Keratinocyte (primary cell): ENCODE data around the gene GRIA4. TPM values are rescaled to one million over a fixed set of nuclear protein-coding genes. Genes with fewer than 3 reads are reported as not detected.

Source experiments
- DNase-seq: peaks from one replicate; pipeline ENCODE4 v3.0.0-alpha.2; 2011; ENCODE audit warnings: low read depth, missing footprints, low spot score
- FAIRE-seq: peaks from 2 replicates; lab custom pipeline; 2011; peaks lifted over from hg19 to GRCh38; lab: Jason Lieb, UNC
- H2AFZ ChIP-seq: 2 replicates; pipeline ENCODE4 v1.6.0; 2012; ENCODE audit warnings: low read length, control low read depth, inconsistent platforms; ENCODE audit not compliant: control insufficient read depth
- H3K27ac ChIP-seq: 2 replicates; pipeline ENCODE4 v1.5.1; 2011; ENCODE audit warnings: low read length; ENCODE audit not compliant: control insufficient read depth, insufficient read depth
- H3K27me3 ChIP-seq: 3 replicates; pipeline ENCODE4 v1.6.0; 2011; ENCODE audit warnings: low read length; ENCODE audit not compliant: control insufficient read depth, insufficient read depth; ENCODE audit errors: extremely low read depth
- H3K36me3 ChIP-seq, 2 experiments: 2 replicates in 1 of 2; 3 replicates in 1 of 2; pipeline ENCODE4 v1.5.1; 2011; ENCODE audit warnings: low read length in 2 of 2, mild to moderate bottlenecking in 1 of 2; ENCODE audit not compliant: control insufficient read depth in 2 of 2, insufficient read depth in 2 of 2; ENCODE audit errors: extremely low read depth in 1 of 2
- H3K4me1 ChIP-seq: 3 replicates; pipeline ENCODE4 v1.5.1; 2011; ENCODE audit warnings: low read length; ENCODE audit not compliant: control insufficient read depth, insufficient read depth; ENCODE audit errors: extremely low read depth
- H3K4me2 ChIP-seq: 3 replicates; pipeline ENCODE4 v1.6.0; 2011; ENCODE audit warnings: low read depth, low read length; ENCODE audit not compliant: control insufficient read depth, insufficient read depth; ENCODE audit errors: extremely low read depth
- H3K4me3 ChIP-seq, 3 experiments: fragments of 200-600 bp in 1 of 3; sonication (generic) in 1 of 3; 2 replicates in 2 of 3; 3 replicates in 1 of 3; pipeline ENCODE4 v1.5.1; 2011 to 2016; ENCODE audit warnings: low read length in 3 of 3, mild to moderate bottlenecking in 3 of 3, control low read depth in 2 of 3, inconsistent platforms in 1 of 3, low read depth in 1 of 3, mixed read lengths in 1 of 3, mixed run types in 1 of 3, moderate library complexity in 1 of 3; ENCODE audit not compliant: control insufficient read depth in 2 of 3, insufficient read depth in 2 of 3; ENCODE audit errors: extremely low read depth in 1 of 3
- H3K79me2 ChIP-seq: 2 replicates; pipeline ENCODE4 v1.6.0; 2012; ENCODE audit warnings: low read length; ENCODE audit not compliant: control insufficient read depth, insufficient read depth
- H3K9ac ChIP-seq: 3 replicates; pipeline ENCODE4 v1.6.0; 2011; ENCODE audit warnings: low read length; ENCODE audit not compliant: control insufficient read depth, insufficient read depth; ENCODE audit errors: extremely low read depth
- H3K9me1 ChIP-seq: 3 replicates; pipeline ENCODE4 v1.6.0; 2011; ENCODE audit warnings: low read length; ENCODE audit not compliant: control insufficient read depth, insufficient read depth; ENCODE audit errors: extremely low read depth
- H3K9me3 ChIP-seq: 2 replicates; pipeline ENCODE4 v1.5.1; 2012; ENCODE audit warnings: low read depth, low read length; ENCODE audit not compliant: control insufficient read depth
- H4K20me1 ChIP-seq: 3 replicates; pipeline ENCODE4 v1.6.0; 2011; ENCODE audit warnings: low read length; ENCODE audit not compliant: control insufficient read depth, insufficient read depth; ENCODE audit errors: extremely low read depth
- CTCF ChIP-seq, 3 experiments: IDR thresholded peaks in 1 of 3; conservative IDR thresholded peaks in 1 of 3; optimal IDR thresholded peaks in 1 of 3; 2 replicates in 2 of 3; 3 replicates in 1 of 3; pipeline versions ENCODE3 to v1.5.1; 2011; ENCODE audit warnings: low read length in 3 of 3, mild to moderate bottlenecking in 3 of 3, moderate library complexity in 2 of 3, control low read depth in 1 of 3, inconsistent platforms in 1 of 3; ENCODE audit not compliant: insufficient read depth in 2 of 3; ENCODE audit errors: extremely low read depth in 1 of 3
- EZH2 ChIP-seq: IDR thresholded peaks from one replicate; pipeline ENCODE4 v1.6.1; 2012; ENCODE audit warnings: inconsistent platforms, mild to moderate bottlenecking, low read length, moderate library complexity
- dilution Hi-C: fragments of 300-500 bp; cut with MboI; formaldehyde crosslinking; loops from one replicate; pipeline ENCODE4 v1.7.0; 2020; ENCODE audit warnings: low sequenced_read_pairs; ENCODE audit not compliant: extremely low pct_ligation_motif_present
- polyA plus RNA-seq, 5 experiments: library from polyadenylated mRNA; depleted of rRNA in 3 of 5; stranded (reverse) in 3 of 5; stranded (forward) in 1 of 5; unstranded in 1 of 5; fragments of >200 nt; gene quantifications; 1 replicate in 1 of 5; 2 replicates in 3 of 5; 3 replicates in 1 of 5; pipeline versions ENCODE4 v1.2.1 to v1.2.3, GENCODE V29; 2011 to 2012; ENCODE audit warnings: missing spikeins in 2 of 5, low read depth in 1 of 5, low replicate concordance in 1 of 5

Gene GRIA4
- polyA plus RNA-seq, 1 donor (not counting 4 experiments of a cell fraction or from before 2014, with no cell fraction given), result not detected

GRCh38 chr11:105700271-105700670 is 90.4 kb downstream of the GRIA4 start:
- Histone ChIP-seq H3K79me2 (no peaks in the 10 kb centered on the region), H3K27me3 (no peaks in the 10 kb centered on the region), H3K4me2 (no peak overlapping the region), H3K9me1 (no peaks in the 10 kb centered on the region), H3K36me3 (no peaks in the 10 kb centered on the region), H3K4me3 (no peak overlapping the region), H3K9ac (no peak overlapping the region), H2AFZ (no peak overlapping the region), H3K4me1 (no peaks in the 10 kb centered on the region), H3K9me3 (no peaks in the 10 kb centered on the region), H4K20me1 (no peaks in the 10 kb centered on the region), H3K27ac (no peak overlapping the region)
- TF ChIP-seq CTCF (optimal IDR thresholded peaks at IDR 0.05 in 1 of 3, IDR thresholded peaks at IDR 0.05 in 1 of 3, conservative IDR thresholded peaks at IDR 0.05 in 1 of 3; ENCODE audit: extremely low read depth in 1 of 3, insufficient read depth in 2 of 3, low read length in 3 of 3) (no peak), EZH2 (no peak)
- dilution Hi-C loops, result no loop called here
- DNase-seq (no peak), FAIRE-seq (no peak)

- Histone ChIP-seq H3K27me3 (no peaks in the 10 kb centered on the region), H3K79me2 (no peaks in the 10 kb centered on the region), H3K36me3 (no peaks in the 10 kb centered on the region), H4K20me1 (no peaks in the 10 kb centered on the region), H3K4me3 (no peak overlapping the region), H3K9ac (no peak overlapping the region), H3K9me3 (no peaks in the 10 kb centered on the region), H2AFZ (no peak overlapping the region), H3K9me1 (no peaks in the 10 kb centered on the region), H3K27ac (no peak overlapping the region), H3K4me1 (no peaks in the 10 kb centered on the region), H3K4me2 (no peak overlapping the region)
- dilution Hi-C loops, result no loop called here
- DNase-seq, result no peak
- FAIRE-seq, result no peak
- TF ChIP-seq EZH2 (no peak), CTCF (optimal IDR thresholded peaks at IDR 0.05 in 1 of 3, IDR thresholded peaks at IDR 0.05 in 1 of 3, conservative IDR thresholded peaks at IDR 0.05 in 1 of 3; ENCODE audit: extremely low read depth in 1 of 3, insufficient read depth in 2 of 3, low read length in 3 of 3) (no peak)
Observed at GRCh38 chr11:105701098-105701497, 91.2 kb downstream of the GRIA4 start.
